ENCODE measurements around the gene ACSS3. TPM values are rescaled to one million over a fixed set of nuclear protein-coding genes. Genes with fewer than 3 reads are reported as not detected.
"Not testable (repeated sequence)": the region's sequence is repeated elsewhere in the genome, so short reads cannot be mapped to it uniquely, and the experiment has no call there.

ACSS3 gene
- polyA plus RNA-seq (2013), result 0.90 TPM

GRCh38 chr12:81077686-81078441 lies at the start of gene ACSS3:
TSS of gene ACSS3 (plus strand) at chr12:81078079. CDS start at chr12:81078121, 42 bp downstream.
- peaks cover 0 to 11% (median 2%) of the 10 kb centered on the region in 4 experiments for H3K4me1 ChIP-seq (ENCODE audit: control extremely low read depth in 1 of 4, control insufficient read depth in 4 of 4, insufficient read depth in 4 of 4, low read length in 3 of 4)
- POLR2A ChIA-PET, result no interaction called here
- CTCF ChIA-PET, result interaction anchor here (1.1 kb wide), 1 partner anchor 13 kb away, joined by 3 read pairs; no protein-coding TSS in a partner anchor
- H3K27ac ChIP-seq (ENCODE audit: insufficient read depth in 1 of 2, low read depth in 1 of 2, low read length in 2 of 2, poor library complexity in 1 of 2, severe bottlenecking in 2 of 2), result no peak within 1 kb of the TSS
- H3K36me3 ChIP-seq (ENCODE audit: control insufficient read depth in 4 of 4, insufficient read depth in 4 of 4, low read length in 3 of 4), result no peaks in the 10 kb centered on the region
- peaks cover 5 to 42% (median 23%) of the 10 kb centered on the region in 5 experiments for H3K27me3 ChIP-seq (replicated peaks in 2 of 5; ENCODE audit: control insufficient read depth in 4 of 5, insufficient read depth in 5 of 5, low read length in 4 of 5)
- under 1% methylated on average over 49 of the region's 49 CpGs for WGBS (ENCODE audit: insufficient coverage)
- peak within 1 kb of the TSS in 5 of 7 experiments; percentile 28 to 72 (median 56) for H3K4me3 ChIP-seq (ENCODE audit: control insufficient read depth in 1 of 7, extremely low read depth in 1 of 7, insufficient read depth in 4 of 7, low read depth in 2 of 7, low read length in 6 of 7)
- peak in 2 of 3 donors; percentile 8 to 27 for DNase-seq
- peaks cover 0 to 3% (median 0%) of the 10 kb centered on the region in 5 experiments for H3K9me3 ChIP-seq (ENCODE audit: control extremely low read depth in 1 of 5, control insufficient read depth in 4 of 5, insufficient read depth in 2 of 5, low read depth in 1 of 5, low read length in 4 of 5)

- H3K4me1 ChIP-seq (ENCODE audit: control extremely low read depth in 1 of 4, control insufficient read depth in 4 of 4, insufficient read depth in 4 of 4, low read length in 3 of 4), result no peaks in the 10 kb centered on the region
- no peak for DNase-seq
- WGBS (ENCODE audit: insufficient coverage), result no CpG with 5 or more reads among the region's 1 CpG
- H3K27ac ChIP-seq (ENCODE audit: insufficient read depth in 1 of 2, low read depth in 1 of 2, low read length in 2 of 2, poor library complexity in 1 of 2, severe bottlenecking in 2 of 2), result no peak overlapping the region
- H3K9me3 ChIP-seq (ENCODE audit: control extremely low read depth in 1 of 5, control insufficient read depth in 4 of 5, insufficient read depth in 2 of 5, low read depth in 1 of 5, low read length in 4 of 5), result peaks cover 0 to 2% (median 0%) of the 10 kb centered on the region in 5 experiments
- H3K36me3 ChIP-seq (ENCODE audit: control insufficient read depth in 4 of 4, insufficient read depth in 4 of 4, low read length in 3 of 4), result no peaks in the 10 kb centered on the region
- H3K4me3 ChIP-seq (ENCODE audit: control insufficient read depth in 1 of 7, extremely low read depth in 1 of 7, insufficient read depth in 4 of 7, low read depth in 2 of 7, low read length in 6 of 7), result no peak overlapping the region
- ChIA-PET CTCF (no interaction called here), POLR2A (no interaction called here)
- no peaks in the 10 kb centered on the region for H3K27me3 ChIP-seq (replicated peaks in 2 of 5; ENCODE audit: control insufficient read depth in 4 of 5, insufficient read depth in 5 of 5, low read length in 4 of 5)
Measured at GRCh38 chr12:81034926-81035325, 43.0 kb upstream of the ACSS3 start.

- H3K4me3 ChIP-seq (ENCODE audit: control insufficient read depth in 1 of 7, extremely low read depth in 1 of 7, insufficient read depth in 4 of 7, low read depth in 2 of 7, low read length in 6 of 7), result no peak overlapping the region
- H3K27ac ChIP-seq (ENCODE audit: insufficient read depth in 1 of 2, low read depth in 1 of 2, low read length in 2 of 2, poor library complexity in 1 of 2, severe bottlenecking in 2 of 2), result no peak overlapping the region
- no peaks in the 10 kb centered on the region for H3K9me3 ChIP-seq (ENCODE audit: control extremely low read depth in 1 of 5, control insufficient read depth in 4 of 5, insufficient read depth in 2 of 5, low read depth in 1 of 5, low read length in 4 of 5)
- ChIA-PET CTCF (no interaction called here), POLR2A (no interaction called here)
- no peak for DNase-seq
- WGBS (ENCODE audit: insufficient coverage), result no CpG with 5 or more reads among the region's 2 CpGs
- no peaks in the 10 kb centered on the region for H3K27me3 ChIP-seq (replicated peaks in 2 of 5; ENCODE audit: control insufficient read depth in 4 of 5, insufficient read depth in 5 of 5, low read length in 4 of 5)
- no peaks in the 10 kb centered on the region for H3K36me3 ChIP-seq (ENCODE audit: control insufficient read depth in 4 of 4, insufficient read depth in 4 of 4, low read length in 3 of 4)
- no peaks in the 10 kb centered on the region for H3K4me1 ChIP-seq (ENCODE audit: control extremely low read depth in 1 of 4, control insufficient read depth in 4 of 4, insufficient read depth in 4 of 4, low read length in 3 of 4)
Measured at GRCh38 chr12:81039231-81039630, 38.6 kb upstream of the ACSS3 start.

GRCh38 chr12:81043979-81044740 lies 33.7 kb upstream of the ACSS3 start:
- H3K4me3 ChIP-seq (ENCODE audit: control insufficient read depth in 1 of 7, extremely low read depth in 1 of 7, insufficient read depth in 4 of 7, low read depth in 2 of 7, low read length in 6 of 7), result no peak overlapping the region
- no peak overlapping the region for H3K27ac ChIP-seq (ENCODE audit: insufficient read depth in 1 of 2, low read depth in 1 of 2, low read length in 2 of 2, poor library complexity in 1 of 2, severe bottlenecking in 2 of 2)
- no peaks in the 10 kb centered on the region for H3K9me3 ChIP-seq (ENCODE audit: control extremely low read depth in 1 of 5, control insufficient read depth in 4 of 5, insufficient read depth in 2 of 5, low read depth in 1 of 5, low read length in 4 of 5)
- POLR2A ChIA-PET, result no interaction called here
- DNase-seq, result no peak
- CTCF ChIA-PET, result no interaction called here
- H3K27me3 ChIP-seq (replicated peaks in 2 of 5; ENCODE audit: control insufficient read depth in 4 of 5, insufficient read depth in 5 of 5, low read length in 4 of 5), result no peaks in the 10 kb centered on the region
- no CpG with 5 or more reads among the region's 1 CpG for WGBS (ENCODE audit: insufficient coverage)
- H3K36me3 ChIP-seq (ENCODE audit: control insufficient read depth in 4 of 4, insufficient read depth in 4 of 4, low read length in 3 of 4), result no peaks in the 10 kb centered on the region
- H3K4me1 ChIP-seq (ENCODE audit: control extremely low read depth in 1 of 4, control insufficient read depth in 4 of 4, insufficient read depth in 4 of 4, low read length in 3 of 4), result no peaks in the 10 kb centered on the region

- DNase-seq; H3K36me3 ChIP-seq (ENCODE audit: control insufficient read depth in 4 of 4, insufficient read depth in 4 of 4, low read length in 3 of 4); H3K4me1 ChIP-seq (ENCODE audit: control extremely low read depth in 1 of 4, control insufficient read depth in 4 of 4, insufficient read depth in 4 of 4, low read length in 3 of 4); H3K9me3 ChIP-seq (ENCODE audit: control extremely low read depth in 1 of 5, control insufficient read depth in 4 of 5, insufficient read depth in 2 of 5, low read depth in 1 of 5, low read length in 4 of 5); CTCF ChIA-PET; H3K4me3 ChIP-seq (ENCODE audit: control insufficient read depth in 1 of 7, extremely low read depth in 1 of 7, insufficient read depth in 4 of 7, low read depth in 2 of 7, low read length in 6 of 7); POLR2A ChIA-PET; H3K27ac ChIP-seq (ENCODE audit: insufficient read depth in 1 of 2, low read depth in 1 of 2, low read length in 2 of 2, poor library complexity in 1 of 2, severe bottlenecking in 2 of 2); H3K27me3 ChIP-seq (replicated peaks in 2 of 5; ENCODE audit: control insufficient read depth in 4 of 5, insufficient read depth in 5 of 5, low read length in 4 of 5): not testable (repeated sequence)
- 93% methylated on average over 11 of the region's 11 CpGs for WGBS (ENCODE audit: insufficient coverage)
Measured at GRCh38 chr12:81064971-81065370, 12.9 kb upstream of the ACSS3 start.

- Histone ChIP-seq H3K27ac (ENCODE audit: insufficient read depth in 1 of 2, low read depth in 1 of 2, low read length in 2 of 2, poor library complexity in 1 of 2, severe bottlenecking in 2 of 2) (no peak overlapping the region), H3K36me3 (ENCODE audit: control insufficient read depth in 4 of 4, insufficient read depth in 4 of 4, low read length in 3 of 4) (no peaks in the 10 kb centered on the region), H3K4me3 (ENCODE audit: control insufficient read depth in 1 of 7, extremely low read depth in 1 of 7, insufficient read depth in 4 of 7, low read depth in 2 of 7, low read length in 6 of 7) (no peak overlapping the region), H3K27me3 (replicated peaks in 2 of 5; ENCODE audit: control insufficient read depth in 4 of 5, insufficient read depth in 5 of 5, low read length in 4 of 5) (peaks cover 0 to 5% (median 0%) of the 10 kb centered on the region in 5 experiments), H3K4me1 (ENCODE audit: control extremely low read depth in 1 of 4, control insufficient read depth in 4 of 4, insufficient read depth in 4 of 4, low read length in 3 of 4) (no peaks in the 10 kb centered on the region), H3K9me3 (ENCODE audit: control extremely low read depth in 1 of 5, control insufficient read depth in 4 of 5, insufficient read depth in 2 of 5, low read depth in 1 of 5, low read length in 4 of 5) (no peaks in the 10 kb centered on the region)
- POLR2A ChIA-PET, result no interaction called here
- no peak for DNase-seq
- CTCF ChIA-PET, result no interaction called here
Measured at GRCh38 chr12:81070846-81071245, 7.0 kb upstream of the ACSS3 start.

GRCh38 chr12:81075539-81075938 lies 2.3 kb upstream of the ACSS3 start:
- H3K4me3 ChIP-seq (ENCODE audit: control insufficient read depth in 1 of 7, extremely low read depth in 1 of 7, insufficient read depth in 4 of 7, low read depth in 2 of 7, low read length in 6 of 7), result no peak overlapping the region
- ChIA-PET CTCF (no interaction called here), POLR2A (no interaction called here)
- H3K4me1 ChIP-seq (ENCODE audit: control extremely low read depth in 1 of 4, control insufficient read depth in 4 of 4, insufficient read depth in 4 of 4, low read length in 3 of 4), result peaks cover 0 to 11% (median 2%) of the 10 kb centered on the region in 4 experiments
- no peak for DNase-seq
- H3K27ac ChIP-seq (ENCODE audit: insufficient read depth in 1 of 2, low read depth in 1 of 2, low read length in 2 of 2, poor library complexity in 1 of 2, severe bottlenecking in 2 of 2), result no peak overlapping the region
- peaks cover 5 to 42% (median 23%) of the 10 kb centered on the region in 5 experiments for H3K27me3 ChIP-seq (replicated peaks in 2 of 5; ENCODE audit: control insufficient read depth in 4 of 5, insufficient read depth in 5 of 5, low read length in 4 of 5)
- 71% methylated on average over 1 of the region's 3 CpGs for WGBS (ENCODE audit: insufficient coverage)
- peaks cover 0 to 3% (median 0%) of the 10 kb centered on the region in 5 experiments for H3K9me3 ChIP-seq (ENCODE audit: control extremely low read depth in 1 of 5, control insufficient read depth in 4 of 5, insufficient read depth in 2 of 5, low read depth in 1 of 5, low read length in 4 of 5)
- H3K36me3 ChIP-seq (ENCODE audit: control insufficient read depth in 4 of 4, insufficient read depth in 4 of 4, low read length in 3 of 4), result no peaks in the 10 kb centered on the region
